ENCODE data around the gene POSTN. TPM values are rescaled to one million over a fixed set of nuclear protein-coding genes. Genes with fewer than 3 reads are reported as not detected.
A peak's percentile ranks its signal among the peaks of the same experiment; 100 is the strongest.

POSTN gene
- 100 to 1,000 TPM; 216 to 442 (median 291) TPM for polyA plus RNA-seq (ENCODE audit: insufficient read length in 4 of 4)

GRCh38 chr13:37598597-37598996, at the start of gene POSTN:
Gene POSTN (minus strand): TSS chr13:37598768. CDS start chr13:37598726, 42 bp downstream.
- peak in 2 of 4 donors; percentile 36 to 38 for DNase-seq (ENCODE audit: low read depth in 4 of 4, low spot score in 3 of 4)

GRCh38 chr13:37647031-37647650, 48.6 kb upstream of the POSTN start:
- DNase-seq (ENCODE audit: low read depth in 4 of 4, low spot score in 3 of 4) = no peak

GRCh38 chr13:37646531-37646930, 48.0 kb upstream of the POSTN start:
- DNase-seq (ENCODE audit: low read depth in 4 of 4, low spot score in 3 of 4) = no peak

GRCh38 chr13:37645181-37645740, 46.7 kb upstream of the POSTN start:
- DNase-seq (ENCODE audit: low read depth in 4 of 4, low spot score in 3 of 4) = no peak

GRCh38 chr13:37641391-37641790, 42.8 kb upstream of the POSTN start:
- DNase-seq (ENCODE audit: low read depth in 4 of 4, low spot score in 3 of 4) = no peak

- peak in 1 of 4 donors; percentile 16 for DNase-seq (ENCODE audit: low read depth in 4 of 4, low spot score in 3 of 4)
These were observed 41.9 kb upstream of the POSTN start for GRCh38 chr13:37640499-37640898.

- no peak for DNase-seq (ENCODE audit: low read depth in 4 of 4, low spot score in 3 of 4)
These were observed 38.1 kb upstream of the POSTN start for GRCh38 chr13:37636701-37637100.

GRCh38 chr13:37632294-37632693, 33.7 kb upstream of the POSTN start:
- DNase-seq (ENCODE audit: low read depth in 4 of 4, low spot score in 3 of 4) = no peak

- no peak for DNase-seq (ENCODE audit: low read depth in 4 of 4, low spot score in 3 of 4)
These were observed 28.9 kb upstream of the POSTN start for GRCh38 chr13:37627428-37627827.

GRCh38 chr13:37621811-37622361, 23.3 kb upstream of the POSTN start:
- no peak for DNase-seq (ENCODE audit: low read depth in 4 of 4, low spot score in 3 of 4)

GRCh38 chr13:37618554-37618953, 20.0 kb upstream of the POSTN start:
- no peak for DNase-seq (ENCODE audit: low read depth in 4 of 4, low spot score in 3 of 4)

GRCh38 chr13:37617173-37617572, 18.6 kb upstream of the POSTN start:
- DNase-seq (ENCODE audit: low read depth in 4 of 4, low spot score in 3 of 4) = no peak

GRCh38 chr13:37616131-37616530, 17.6 kb upstream of the POSTN start:
- no peak for DNase-seq (ENCODE audit: low read depth in 4 of 4, low spot score in 3 of 4)

GRCh38 chr13:37615276-37615675, 16.7 kb upstream of the POSTN start:
- no peak for DNase-seq (ENCODE audit: low read depth in 4 of 4, low spot score in 3 of 4)

- DNase-seq (ENCODE audit: low read depth in 4 of 4, low spot score in 3 of 4) = no peak
These were observed 15.1 kb upstream of the POSTN start for GRCh38 chr13:37613638-37614037.

GRCh38 chr13:37613236-37613635, 14.7 kb upstream of the POSTN start:
- DNase-seq (ENCODE audit: low read depth in 4 of 4, low spot score in 3 of 4) = no peak

GRCh38 chr13:37608750-37609339, 10.3 kb upstream of the POSTN start:
- DNase-seq (ENCODE audit: low read depth in 4 of 4, low spot score in 3 of 4) = no peak

- no peak for DNase-seq (ENCODE audit: low read depth in 4 of 4, low spot score in 3 of 4)
These were observed 4.3 kb upstream of the POSTN start for GRCh38 chr13:37602733-37603381.

GRCh38 chr13:37601648-37602440, 3.3 kb upstream of the POSTN start:
- DNase-seq (ENCODE audit: low read depth in 4 of 4, low spot score in 3 of 4) = no peak

- no peak for DNase-seq (ENCODE audit: low read depth in 4 of 4, low spot score in 3 of 4)
These were observed 951 bp upstream of the POSTN start for GRCh38 chr13:37599519-37599918.
